H1 (cell line): ENCODE measurements around the gene CAPN15. TPM values are rescaled to one million over a fixed set of nuclear protein-coding genes. Genes with fewer than 3 reads are reported as not detected.

Source experiments
- CTCF ChIA-PET: fragments of 300-600 bp; sonication (Branson Sonifier 250); formaldehyde crosslinking; loops from one replicate; lab custom pipeline; 2021; ENCODE audit not compliant: partially characterized antibody; lab: Charles Lee
- POLR2A ChIA-PET: fragments of 300-600 bp; sonication (Branson Sonifier 250); formaldehyde crosslinking; loops from one replicate; lab custom pipeline; 2021; ENCODE audit warnings: inconsistent platforms; ENCODE audit not compliant: partially characterized antibody; lab: Charles Lee
- DNase-seq, 2 experiments: peaks; one replicate each; pipeline versions ENCODE4 v3.0.0 to v3.0.0-alpha.2; 2010 to 2022; ENCODE audit warnings: low spot score in 2 of 2, low read depth in 1 of 2, mixed read lengths in 1 of 2
- FAIRE-seq: peaks from 2 replicates; lab custom pipeline; 2011; peaks lifted over from hg19 to GRCh38; lab: Jason Lieb, UNC
- H2AFZ ChIP-seq: 2 replicates; pipeline ENCODE4 v1.8.1; 2012; ENCODE audit warnings: low read length, inconsistent platforms
- H2AK5ac ChIP-seq: 2 replicates; pipeline ENCODE4 v1.6.1; 2013; ENCODE audit warnings: low read depth, low read length
- H2BK120ac ChIP-seq: replicated peaks from 2 replicates; pipeline ENCODE3; 2013; ENCODE audit warnings: low read depth, low read length, inconsistent platforms
- H2BK12ac ChIP-seq: 2 replicates; pipeline ENCODE4 v1.6.1; 2013; ENCODE audit warnings: low read depth, low read length
- H2BK15ac ChIP-seq: 2 replicates; pipeline ENCODE4 v1.6.1; 2013; ENCODE audit warnings: low read length
- H2BK20ac ChIP-seq: 2 replicates; pipeline ENCODE4 v1.6.1; 2013; ENCODE audit warnings: low read length
- H2BK5ac ChIP-seq: 2 replicates; pipeline ENCODE4 v1.6.1; 2013; ENCODE audit warnings: low read depth, low read length
- H3K14ac ChIP-seq: 2 replicates; pipeline ENCODE4 v1.6.1; 2013; ENCODE audit warnings: inconsistent platforms; ENCODE audit not compliant: insufficient read length
- H3K18ac ChIP-seq: 2 replicates; pipeline ENCODE4 v1.6.1; 2013; ENCODE audit warnings: low read length; ENCODE audit errors: extremely low read depth
- H3K23ac ChIP-seq: 2 replicates; pipeline ENCODE4 v1.6.1; 2013; ENCODE audit warnings: inconsistent platforms; ENCODE audit not compliant: insufficient read length
- H3K23me2 ChIP-seq: 2 replicates; pipeline ENCODE4 v1.6.1; 2013; ENCODE audit warnings: low read depth, low read length
- H3K27ac ChIP-seq: 2 replicates; pipeline ENCODE4 v1.6.1; 2011; ENCODE audit warnings: low read depth, low read length, inconsistent platforms
- H3K27me3 ChIP-seq, 4 experiments: replicated peaks in 1 of 4; 1 replicate in 1 of 4; 2 replicates in 3 of 4; pipeline versions ENCODE4 v1.6.1 to v1.8.1; 2011 to 2013; ENCODE audit warnings: low read length in 3 of 4, mild to moderate bottlenecking in 3 of 4, inconsistent platforms in 2 of 4, mixed read lengths in 2 of 4, moderate library complexity in 1 of 4; ENCODE audit not compliant: control insufficient read depth in 3 of 4, insufficient read depth in 3 of 4; ENCODE audit errors: extremely low read depth in 1 of 4
- H3K36me3 ChIP-seq, 4 experiments: 2 replicates each; pipeline versions ENCODE4 v1.6.1 to v1.8.1; 2011 to 2013; ENCODE audit warnings: mild to moderate bottlenecking in 4 of 4, low read length in 3 of 4, moderate library complexity in 2 of 4, control low read depth in 1 of 4, inconsistent platforms in 1 of 4; ENCODE audit not compliant: insufficient read depth in 4 of 4, control insufficient read depth in 2 of 4
- H3K4ac ChIP-seq: replicated peaks from 2 replicates; pipeline ENCODE3; 2013; ENCODE audit warnings: low read length, low read depth, mixed read lengths, inconsistent platforms; ENCODE audit not compliant: insufficient read length
- H3K4me1 ChIP-seq, 4 experiments: replicated peaks in 1 of 4; 1 replicate in 1 of 4; 2 replicates in 3 of 4; pipeline versions ENCODE4 v1.6.1 to v1.8.1; 2011 to 2013; ENCODE audit warnings: low read length in 3 of 4, inconsistent platforms in 2 of 4, mixed read lengths in 1 of 4; ENCODE audit not compliant: insufficient read depth in 4 of 4, control insufficient read depth in 3 of 4
- H3K4me2 ChIP-seq, 2 experiments: 2 replicates each; pipeline versions ENCODE4 v1.6.1 to v1.8.1; 2011 to 2013; ENCODE audit warnings: low read depth in 2 of 2, low read length in 2 of 2, control low read depth in 1 of 2, inconsistent platforms in 1 of 2, mild to moderate bottlenecking in 1 of 2; ENCODE audit not compliant: insufficient read depth in 1 of 2
- H3K4me3 ChIP-seq, 4 experiments: fragments of 200-600, 300-600 bp in 1 of 4; sonication (generic), shearing (Covaris generic), sonication (Bioruptor Twin) in 1 of 4; 2 replicates each; pipeline versions ENCODE4 v1.5.1 to v1.8.1; 2011 to 2016; ENCODE audit warnings: low read length in 4 of 4, low read depth in 3 of 4, control low read depth in 2 of 4, inconsistent platforms in 2 of 4, mild to moderate bottlenecking in 2 of 4, mixed read lengths in 1 of 4, moderate library complexity in 1 of 4; ENCODE audit not compliant: insufficient read depth in 2 of 4; ENCODE audit errors: extremely low read depth in 1 of 4
- H3K56ac ChIP-seq: replicated peaks from 2 replicates; pipeline ENCODE3; 2013; ENCODE audit warnings: low read depth, mild to moderate bottlenecking, mixed read lengths, low read length, inconsistent platforms; ENCODE audit not compliant: insufficient read length
- H3K79me1 ChIP-seq: 2 replicates; pipeline ENCODE4 v1.6.1; 2013; ENCODE audit warnings: low read depth, low read length, control low read depth
- H3K79me2 ChIP-seq, 2 experiments: 2 replicates each; pipeline versions ENCODE4 v1.6.1 to v1.8.1; 2012 to 2013; ENCODE audit warnings: low read length in 2 of 2, mild to moderate bottlenecking in 2 of 2, inconsistent platforms in 1 of 2; ENCODE audit not compliant: insufficient read depth in 2 of 2, control insufficient read depth in 1 of 2
- H3K9ac ChIP-seq, 4 experiments: replicated peaks in 1 of 4; 1 replicate in 1 of 4; 2 replicates in 3 of 4; pipeline versions ENCODE4 v1.6.1 to v1.8.1; 2011 to 2013; ENCODE audit warnings: low read depth in 3 of 4, low read length in 3 of 4, control low read depth in 2 of 4, mild to moderate bottlenecking in 2 of 4, moderate library complexity in 2 of 4, inconsistent platforms in 1 of 4; ENCODE audit errors: extremely low read depth in 1 of 4
- H3K9me3 ChIP-seq, 2 experiments: 2 replicates each; pipeline versions ENCODE4 v1.6.1 to v1.8.1; 2012 to 2013; ENCODE audit warnings: mild to moderate bottlenecking in 2 of 2, moderate library complexity in 2 of 2, control low read depth in 1 of 2, inconsistent platforms in 1 of 2, low read depth in 1 of 2, low read length in 1 of 2, mixed read lengths in 1 of 2; ENCODE audit not compliant: insufficient read depth in 2 of 2
- H4K20me1 ChIP-seq, 2 experiments: replicated peaks in 1 of 2; 2 replicates each; pipeline versions ENCODE3 to v1.8.1; 2011 to 2013; ENCODE audit warnings: inconsistent platforms in 2 of 2, low read length in 2 of 2, mild to moderate bottlenecking in 1 of 2; ENCODE audit not compliant: insufficient read depth in 2 of 2, control insufficient read depth in 1 of 2
- H4K5ac ChIP-seq: 2 replicates; pipeline ENCODE4 v1.6.1; 2013; ENCODE audit warnings: low read length, low read depth, mixed read lengths, inconsistent platforms; ENCODE audit not compliant: insufficient read length
- H4K8ac ChIP-seq: 2 replicates; pipeline ENCODE4 v1.8.0; 2013; ENCODE audit warnings: mild to moderate bottlenecking, moderate library complexity, low read length, inconsistent platforms; ENCODE audit not compliant: insufficient read depth; ENCODE audit errors: extremely low read depth
- H4K91ac ChIP-seq: replicated peaks from 2 replicates; pipeline ENCODE3; 2013; ENCODE audit warnings: low read length, mixed read lengths, inconsistent platforms; ENCODE audit not compliant: insufficient read length
- ASH2L ChIP-seq: fragments of 200-600, 300-600 bp; sonication (generic); IDR thresholded peaks from one replicate; pipeline ENCODE4 v1.7.1; 2017; ENCODE audit warnings: low read length
- ATF3 ChIP-seq: IDR thresholded peaks from 2 replicates; pipeline ENCODE4 v1.6.1; 2011; ENCODE audit warnings: low read depth, mild to moderate bottlenecking, low read length; ENCODE audit not compliant: insufficient read depth
- CBX5 ChIP-seq: fragments of 300-800, 300-1000 bp; sonication (generic); IDR thresholded peaks from 2 replicates; pipeline ENCODE4 v1.7.1; 2016; ENCODE audit warnings: antibody characterized with exemption, low read length, low read depth
- CHD2 ChIP-seq: IDR thresholded peaks from 2 replicates; pipeline ENCODE4 v1.6.1; 2012; ENCODE audit warnings: low read length, improper control_type of control experiment
- HDAC6 ChIP-seq: IDR thresholded peaks from one replicate; pipeline ENCODE4 v1.7.1; 2012; ENCODE audit warnings: low read depth, mild to moderate bottlenecking, inconsistent platforms, low read length, moderate library complexity
- JUN ChIP-seq: IDR thresholded peaks from 2 replicates; pipeline ENCODE4 v1.6.1; 2011; ENCODE audit warnings: low read depth, mild to moderate bottlenecking, improper control_type of control experiment, low read length
- JUND ChIP-seq: IDR thresholded peaks from 2 replicates; pipeline ENCODE4 v1.6.1; 2011; ENCODE audit warnings: mild to moderate bottlenecking, improper control_type of control experiment, low read length
- KDM1A ChIP-seq: fragments of 200-600, 300-600 bp; sonication (generic); IDR thresholded peaks from 2 replicates; pipeline ENCODE4 v1.7.1; 2016; ENCODE audit warnings: mild to moderate bottlenecking, low read length, borderline replicate concordance
- KDM5A ChIP-seq: fragments of 200-600 bp; IDR thresholded peaks from 2 replicates; pipeline ENCODE4 v1.7.1; 2012; ENCODE audit warnings: mild to moderate bottlenecking, low read length, inconsistent platforms, mixed read lengths
- TAF1 ChIP-seq: IDR thresholded peaks from 2 replicates; pipeline ENCODE4 v1.6.1; 2011; ENCODE audit warnings: mild to moderate bottlenecking, low read depth, low read length
- USF2 ChIP-seq: IDR thresholded peaks from 2 replicates; pipeline ENCODE4 v1.6.1; 2011; ENCODE audit warnings: low read length, improper control_type of control experiment
- WGBS, 2 experiments: shearing (Covaris generic) in 1 of 2; methylation state at CpG; one replicate each; pipeline versions ENCODE4 v1.1.6 to v1.1.7; 2013 to 2015; ENCODE audit warnings: low lambda C conversion rate in 2 of 2, mixed read lengths in 2 of 2, inconsistent platforms in 1 of 2, low coverage in 1 of 2, missing lambda C conversion rate in 1 of 2; ENCODE audit not compliant: insufficient replicate concordance in 2 of 2, insufficient coverage in 1 of 2, insufficient read length in 1 of 2; ENCODE audit errors: extremely low coverage in 1 of 2, missing lambda C conversion rate in 1 of 2; 5-methylcytosine and 5-hydroxymethylcytosine counted together
- polyA plus RNA-seq, 7 experiments: library from polyadenylated mRNA; depleted of rRNA in 3 of 7; stranded (reverse) in 5 of 7; unstranded in 2 of 7; fragments of >200 nt in 5 of 7; fragments of 200-250 nt in 2 of 7; gene quantifications; 1 replicate in 5 of 7; 2 replicates in 1 of 7; 4 replicates in 1 of 7; pipeline versions ENCODE4 v1.2.1 to v1.2.3, GENCODE V29; 2011 to 2013; ENCODE audit warnings: missing spikeins in 2 of 7, mixed read lengths in 2 of 7
- total RNA-seq: library from RNA; stranded (reverse); fragmentation: NEBNext Ultra II Directional; extraction: Animal tissue kit (Norgen Biotek cat#: 25700); gene quantifications from 2 replicates; pipeline ENCODE4 v1.2.1, GENCODE V29; 2021

Gene CAPN15
- total and polyA plus RNA-seq, 2 of the 8 experiments (the other 6 are each of a cell fraction or from before 2014, with no cell fraction given) = 38.9 to 76.9 TPM

DNA sequence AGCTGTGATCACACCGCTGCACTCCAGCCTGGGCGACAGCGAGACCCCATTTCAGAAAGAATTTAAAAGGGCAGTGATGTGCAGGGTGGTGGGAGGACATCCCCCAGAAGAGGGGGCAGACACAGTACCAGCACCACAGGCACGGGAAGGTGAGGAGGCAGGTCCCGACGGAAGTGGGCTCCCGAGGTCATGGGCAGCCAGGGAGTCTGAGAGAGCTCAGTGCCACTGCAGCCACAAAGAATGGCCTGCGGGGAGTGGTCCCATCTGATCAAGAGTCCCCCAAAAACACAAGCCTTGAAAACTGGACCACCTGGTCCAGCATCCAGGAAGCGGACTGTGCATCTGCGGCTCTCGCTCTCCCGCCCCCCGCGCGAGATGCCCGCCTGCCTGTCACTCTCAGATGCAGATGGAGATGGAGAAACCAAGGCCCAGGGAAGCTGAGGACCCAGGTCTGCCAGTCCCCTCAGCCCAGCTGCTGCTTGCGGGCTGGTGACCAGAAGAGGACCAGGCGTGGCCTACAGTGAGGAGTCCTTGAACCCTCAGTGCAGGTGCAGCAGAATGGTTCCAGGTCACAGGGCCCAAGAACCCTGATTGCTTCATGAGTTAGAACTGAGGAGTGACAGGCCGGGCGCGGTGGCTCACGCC lies 4.3 kb upstream of the CAPN15 start:
- no peak overlapping the region for H2BK5ac ChIP-seq
- no peak overlapping the region for H2BK120ac ChIP-seq
- POLR2A ChIA-PET = interaction anchor here (0.8 to 1.6 kb wide), 10 partner anchors 8 to 167 kb away, joined by 3 to 6 read pairs (median 3); partner anchors contain the start of genes NME4, PIGQ and WDR24
- 94% methylated on average over 15 of the region's 22 CpGs; no CpG with 5 or more reads in 1 of the 2 experiments for WGBS, 2 experiments
- H3K23me2 ChIP-seq = peaks cover 7% of the 10 kb centered on the region; the same call in 1 of the 2 replicates
- no peak overlapping the region for H2AK5ac ChIP-seq
- no peak overlapping the region for H4K5ac ChIP-seq
- FAIRE-seq = no peak
- no peak overlapping the region for H4K91ac ChIP-seq
- no peak overlapping the region for H3K4me3 ChIP-seq
- no peak overlapping the region for H3K14ac ChIP-seq
- H3K79me2 ChIP-seq = peaks cover 0 to 8% of the 10 kb centered on the region in 2 experiments; a peak in 1 of 4 replicates
- peaks cover 4 to 14% of the 10 kb centered on the region in 2 experiments for H4K20me1 ChIP-seq
- H3K36me3 ChIP-seq = peaks cover 0 to 4% (median 1%) of the 10 kb centered on the region in 4 experiments; a peak in 3 of 8 replicates
- H3K9ac ChIP-seq = no peak overlapping the region
- H3K79me1 ChIP-seq = no peaks in the 10 kb centered on the region
- H3K23ac ChIP-seq = no peak overlapping the region
- H2BK12ac ChIP-seq = no peak overlapping the region
- H3K4ac ChIP-seq = no peak overlapping the region
- no peak overlapping the region for H3K18ac ChIP-seq
- no peaks in the 10 kb centered on the region for H3K9me3 ChIP-seq
- no peak overlapping the region for H3K56ac ChIP-seq
- H4K8ac ChIP-seq = no peak overlapping the region
- H3K27me3 ChIP-seq = no peaks in the 10 kb centered on the region
- H2BK20ac ChIP-seq = no peak overlapping the region
- H2AFZ ChIP-seq = no peak overlapping the region
- H2BK15ac ChIP-seq = no peak overlapping the region
- DNase-seq = no peak
- H3K4me1 ChIP-seq = peaks cover 0 to 13% (median 7%) of the 10 kb centered on the region in 4 experiments; a peak in 5 of 7 replicates
- H3K4me2 ChIP-seq = no peak overlapping the region
- CTCF ChIA-PET = interaction anchor here (0.8 to 1.6 kb wide), 9 partner anchors 8 to 132 kb away, joined by 3 to 6 read pairs (median 3); no protein-coding TSS in a partner anchor
- no peak overlapping the region for H3K27ac ChIP-seq
- TF ChIP-seq KDM5A (no peak), CBX5 (no peak), JUND (no peak), ATF3 (no peak), JUN (no peak), HDAC6 (no peak), USF2 (no peak), CHD2 (no peak), TAF1 (no peak), ASH2L (no peak), KDM1A (no peak)
